ENCODE results near the gene MAP3K19. TPM values are rescaled to one million over a fixed set of nuclear protein-coding genes. Genes with fewer than 3 reads are reported as not detected.

MAP3K19 gene
- total and polyA plus RNA-seq, 10 of the 15 experiments (the other 5 are each of a cell fraction or from before 2014, with no cell fraction given), result 0.05 TPM; not detected in 9

- BruUV-seq (replicated peaks), result no TSS peak
- 73% methylated on average over 2 of the region's 2 CpGs for WGBS (ENCODE audit: insufficient coverage, insufficient replicate concordance, low lambda C conversion rate, missing lambda C conversion rate)
- no peak for DNase-seq (ENCODE audit: low read depth, low spot score)
- Histone ChIP-seq H4K20me1 (ENCODE audit: control insufficient read depth, insufficient read depth) (no peaks in the 10 kb centered on the region), H3K9me3 (replicated peaks; ENCODE audit: control insufficient read depth, insufficient read depth, low read length) (peaks cover 9% of the 10 kb centered on the region; the same call in 2 of the 3 replicates), H3K4me2 (ENCODE audit: control insufficient read depth, insufficient read depth) (no peak overlapping the region), H3K27me3 (replicated peaks in 1 of 2; ENCODE audit: control insufficient read depth in 2 of 2, insufficient read depth in 2 of 2, low read length in 1 of 2) (no peaks in the 10 kb centered on the region), H3K4me3 (no peak overlapping the region), H2AFZ (ENCODE audit: control insufficient read depth, low read depth, low read length) (no peak overlapping the region), H3K9ac (ENCODE audit: control insufficient read depth, insufficient read depth, low read length) (no peak overlapping the region), H3K79me2 (ENCODE audit: control insufficient read depth, insufficient read depth, low read length) (peaks cover 8% of the 10 kb centered on the region), H3K36me3 (ENCODE audit: control insufficient read depth in 2 of 2, insufficient read depth in 2 of 2, low read length in 1 of 2) (peaks cover 0 to 8% of the 10 kb centered on the region in 2 experiments; a peak in 3 of 4 replicates), H3K27ac (ENCODE audit: control insufficient read depth, insufficient read depth) (no peak overlapping the region), H3K4me1 (ENCODE audit: control insufficient read depth, insufficient read depth, low read length) (no peaks in the 10 kb centered on the region)
- FAIRE-seq, result no peak
- intact Hi-C loops (cut with micrococcal nuclease; ENCODE audit: unreplicated experiment) (no loop called here), in situ Hi-C loops (cut with MboI) (no loop called here)
- ChIA-PET SMC1A (ENCODE audit: uncharacterized antibody, unreplicated experiment) (interaction anchor here (0.6 to 1.0 kb wide), 2 partner anchors 9 to 363 kb away, joined by 3 to 7 read pairs; no protein-coding TSS in a partner anchor), RAD21 (ENCODE audit: unreplicated experiment) (no interaction called here), CTCF (interaction anchor here (0.7 kb wide), 1 partner anchor 338 kb away, joined by 3 read pairs; no protein-coding TSS in a partner anchor), POLR2A (no interaction called here)
- ATAC-seq, result no peak
- TF ChIP-seq REST (IDR thresholded peaks at IDR 0.05; ENCODE audit: low read depth, low read length), result no peak
- no peak for TF ChIP-seq SP1 (IDR thresholded peaks at IDR 0.05; ENCODE audit: low read depth, low read length)
- TF ChIP-seq USF1 (IDR thresholded peaks at IDR 0.05; ENCODE audit: borderline replicate concordance, extremely low read length, insufficient read depth, low read depth, low read length), result no peak
- no peak for TF ChIP-seq ZNF687 (IDR thresholded peaks at IDR 0.05)
- no peak for TF ChIP-seq NKRF (conservative IDR thresholded peaks at IDR 0.05)
- TF ChIP-seq ZNF274 (IDR thresholded peaks at IDR 0.05; ENCODE audit: insufficient read depth, insufficient read length), result no peak
- TF ChIP-seq GABPA (IDR thresholded peaks at IDR 0.05; ENCODE audit: low read depth), result no peak
- no peak for TF ChIP-seq PAX5 (IDR thresholded peaks at IDR 0.05; ENCODE audit: borderline replicate concordance, low read depth, low read length)
- no peak for TF ChIP-seq PML (IDR thresholded peaks at IDR 0.05; ENCODE audit: low read length)
- TF ChIP-seq CBX3 (IDR thresholded peaks at IDR 0.05; ENCODE audit: borderline replicate concordance, low read depth), result no peak
- TF ChIP-seq NFXL1 (IDR thresholded peaks at IDR 0.05; ENCODE audit: borderline replicate concordance), result no peak
- no peak for TF ChIP-seq FOXM1 (IDR thresholded peaks at IDR 0.05; ENCODE audit: low read depth, low read length)
- TF ChIP-seq SREBF2 (IDR thresholded peaks at IDR 0.05; ENCODE audit: low read length), result no peak
Measured at GRCh38 chr2:135064149-135064548, 16.9 kb upstream of the MAP3K19 start.

All from GM12878 (cell line).